Stimulated activated CD8-positive, alpha-beta memory T cell treated with anti-CD3 and anti-CD28 coated beads, Interleukin-15, amount 100 ng/mL, for 24 hours (primary cell): ENCODE data around the gene PIAS1.
"Not testable (repeated sequence)": the region's sequence is repeated elsewhere in the genome, so short reads cannot be mapped to it uniquely, and the experiment has no call there.

Source experiments
- DNase-seq: peaks from one replicate; pipeline ENCODE4 v3.0.0-alpha.2; 2020; ENCODE audit warnings: low read depth

Gene PIAS1

DNA sequence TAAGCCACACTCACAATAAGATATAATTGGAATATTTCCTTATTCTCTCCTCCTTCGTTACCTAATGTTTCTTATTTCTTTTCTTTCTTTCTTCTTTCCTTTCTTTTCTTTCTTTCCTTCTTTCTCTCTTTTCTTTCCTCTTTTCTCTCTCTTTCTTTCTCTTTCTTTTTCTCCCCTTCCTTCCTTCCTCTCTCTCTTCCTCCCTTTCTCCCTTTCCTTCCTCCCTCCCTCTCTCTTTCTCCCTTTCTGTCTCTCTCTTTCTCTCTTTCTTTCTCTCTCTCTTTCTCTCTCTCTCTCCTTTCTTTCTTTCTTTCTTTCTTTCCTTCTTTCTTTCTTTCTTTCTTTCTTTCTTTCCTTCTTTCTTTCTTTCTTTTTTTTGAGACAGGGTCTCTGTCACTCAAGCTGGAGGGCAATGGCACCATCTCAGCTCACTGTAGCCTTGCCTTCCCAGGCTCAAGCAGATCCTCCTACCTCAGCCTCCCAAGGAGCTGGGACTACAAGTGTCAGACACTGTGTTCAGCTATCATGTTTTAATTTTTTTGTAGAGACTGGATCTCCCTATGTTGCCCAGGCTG lies 19.3 kb upstream of the PIAS1 start:
- DNase-seq, result no peak

DNA sequence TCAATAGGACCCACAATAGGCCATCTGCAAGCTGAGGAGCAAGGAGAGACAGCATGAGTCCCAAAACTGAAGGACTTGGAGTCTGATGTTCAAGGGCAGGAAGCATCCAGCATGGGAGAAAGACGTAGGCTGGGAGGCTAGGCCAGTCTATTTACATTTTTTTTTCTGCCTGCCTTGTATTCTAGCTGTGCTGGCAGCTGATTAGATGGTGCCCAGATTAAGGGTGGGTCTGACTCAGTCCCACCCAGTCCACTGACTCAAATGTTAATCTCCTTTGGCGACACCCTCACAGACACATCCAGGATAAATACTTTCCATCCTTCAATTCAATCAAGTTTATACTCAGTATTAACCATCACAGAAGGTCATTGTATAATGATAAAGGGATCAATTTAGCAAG lies 15.9 kb upstream of the PIAS1 start:
- no peak for DNase-seq

- no peak for DNase-seq
Measured at GRCh38 chr15:68040144-68040543, 14.0 kb upstream of the PIAS1 start.

GRCh38 chr15:68042156-68042854 lies 11.8 kb upstream of the PIAS1 start:
- no peak for DNase-seq

- DNase-seq, result no peak
Measured at GRCh38 chr15:68042855-68043222, 11.3 kb upstream of the PIAS1 start.

- DNase-seq, result no peak
Measured at GRCh38 chr15:68045289-68046265, 8.5 kb upstream of the PIAS1 start.

GRCh38 chr15:68047826-68048225 lies 6.3 kb upstream of the PIAS1 start:
- no peak for DNase-seq

DNA sequence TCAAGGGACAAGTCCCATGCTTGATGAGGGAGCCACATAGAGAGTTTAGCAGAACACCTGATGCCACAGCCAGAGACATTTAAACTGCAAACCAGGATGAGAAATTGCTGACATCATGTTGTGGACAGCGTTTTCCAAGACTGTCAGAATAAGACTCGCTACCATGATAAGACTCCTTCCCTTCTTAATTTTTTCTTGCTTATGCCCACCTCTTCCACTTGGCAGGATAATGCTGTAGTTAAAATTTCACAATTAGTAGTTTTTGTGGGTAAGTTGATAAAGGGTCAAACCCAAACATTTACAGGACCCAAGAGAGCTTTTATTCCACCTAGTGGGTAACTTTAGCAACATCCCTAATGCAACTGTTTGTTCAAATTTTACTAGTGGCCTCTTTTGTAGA lies 3.0 kb upstream of the PIAS1 start:
- DNase-seq, result no peak

GRCh38 chr15:68051907-68052306 lies 2.2 kb upstream of the PIAS1 start:
- no peak for DNase-seq

- no peak for DNase-seq
Measured at GRCh38 chr15:68052431-68052830, 1.7 kb upstream of the PIAS1 start.

DNA sequence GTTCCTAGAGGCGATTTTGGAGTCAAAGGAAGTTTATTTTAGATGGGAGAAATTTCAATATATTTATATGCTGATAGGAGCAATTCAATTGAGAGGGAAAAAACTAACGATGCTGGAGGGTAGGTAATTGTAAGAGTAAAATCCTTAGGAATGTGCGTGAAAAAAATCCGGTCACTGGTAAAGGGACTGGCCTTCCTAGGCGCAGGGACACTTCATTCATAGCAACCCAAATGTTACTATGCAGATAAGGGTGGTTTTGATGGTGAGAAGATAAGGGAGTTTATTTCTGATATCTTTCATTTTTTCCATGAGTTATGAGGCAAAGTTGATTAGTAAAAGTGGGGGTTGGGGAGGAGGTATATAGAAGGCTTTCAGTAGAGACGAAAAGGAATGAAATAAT lies 1.1 kb upstream of the PIAS1 start:
- DNase-seq, result no peak

GRCh38 chr15:68054628-68055223 lies 611 bp downstream of the PIAS1 start:
- peak; percentile 12 for DNase-seq

DNA sequence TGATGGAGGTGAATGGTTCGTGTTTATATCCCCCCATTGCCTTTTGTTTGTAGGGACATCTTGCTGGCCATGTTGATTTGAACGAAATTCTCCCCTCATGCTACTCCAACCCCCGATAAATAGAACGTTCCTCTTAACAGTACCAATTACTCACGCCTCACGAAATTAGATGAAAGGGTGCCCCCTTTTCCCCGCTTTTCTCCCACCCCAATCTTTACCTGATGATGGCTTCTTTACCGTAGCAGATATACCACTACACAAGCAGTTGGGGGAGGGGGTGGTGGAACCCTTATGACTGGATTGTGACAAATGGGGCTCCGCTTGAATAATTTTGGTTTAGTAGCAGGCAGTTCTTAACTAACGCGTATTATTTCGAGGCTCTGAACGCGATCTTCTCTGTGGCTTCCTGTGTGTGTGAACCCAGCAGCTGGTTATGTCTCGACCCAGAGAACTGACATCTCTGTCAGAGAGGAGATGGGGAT lies 1.1 kb downstream of the PIAS1 start:
- DNase-seq, result peak; percentile 7

DNA sequence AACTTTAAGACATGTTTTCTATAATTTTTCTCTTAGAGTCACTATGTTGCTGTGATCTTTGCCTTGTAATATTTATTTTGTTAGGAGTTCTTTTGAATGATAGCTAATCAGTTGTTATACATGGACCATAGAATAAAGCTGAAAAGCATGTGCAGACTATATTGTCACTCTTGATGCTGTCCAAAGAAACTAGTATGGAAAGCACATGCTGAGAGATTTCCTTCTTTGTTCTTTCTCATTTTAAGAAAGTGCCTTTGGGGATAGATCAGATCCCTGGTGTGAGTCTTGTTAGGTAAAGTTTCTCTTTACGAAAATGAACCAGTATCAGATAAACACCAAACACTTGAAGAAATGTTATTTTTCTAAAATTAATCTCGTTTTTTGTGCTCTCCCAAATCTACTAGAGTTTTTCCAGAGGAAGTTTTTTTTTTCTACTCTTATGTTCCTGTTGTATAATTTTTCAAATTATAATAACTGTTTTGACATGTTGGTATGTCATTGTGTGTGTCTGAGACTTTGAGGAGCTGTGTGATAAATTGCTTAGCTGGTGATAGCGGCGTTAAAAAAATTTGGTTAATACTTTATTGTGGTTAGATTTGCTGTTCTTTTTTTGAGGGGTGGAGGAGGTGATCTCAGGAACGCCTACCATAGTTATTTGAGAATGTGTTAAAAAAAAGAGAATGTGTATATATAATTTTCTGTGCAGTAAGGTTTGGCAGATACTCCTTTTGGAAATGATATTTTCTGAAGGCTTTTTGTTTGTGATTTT lies 2.2 kb downstream of the PIAS1 start:
- DNase-seq, result no peak

GRCh38 chr15:68057034-68057433 lies 2.9 kb downstream of the PIAS1 start:
- DNase-seq, result no peak

DNA sequence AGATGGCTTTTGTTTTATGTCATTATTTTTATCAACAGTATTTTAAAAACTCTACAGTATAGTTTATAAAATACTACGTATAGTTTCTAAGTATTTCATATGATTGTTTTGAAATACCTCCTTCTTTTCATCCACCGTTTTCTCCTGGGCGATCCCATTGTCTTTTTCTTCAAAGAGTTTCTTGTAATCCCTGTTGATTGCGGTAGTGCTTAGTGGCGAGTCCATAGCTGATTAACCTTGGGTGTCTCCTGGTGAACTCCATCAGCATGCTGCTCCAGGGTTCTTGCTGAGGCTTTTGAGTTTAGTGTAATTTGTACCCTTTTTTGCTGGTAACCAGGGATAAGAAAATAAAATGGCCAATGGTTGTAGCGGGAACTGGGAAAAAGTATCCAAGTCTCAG lies 3.6 kb downstream of the PIAS1 start:
- DNase-seq, result no peak

GRCh38 chr15:68058970-68059369 lies 4.9 kb downstream of the PIAS1 start:
- not testable (repeated sequence) for DNase-seq

DNA sequence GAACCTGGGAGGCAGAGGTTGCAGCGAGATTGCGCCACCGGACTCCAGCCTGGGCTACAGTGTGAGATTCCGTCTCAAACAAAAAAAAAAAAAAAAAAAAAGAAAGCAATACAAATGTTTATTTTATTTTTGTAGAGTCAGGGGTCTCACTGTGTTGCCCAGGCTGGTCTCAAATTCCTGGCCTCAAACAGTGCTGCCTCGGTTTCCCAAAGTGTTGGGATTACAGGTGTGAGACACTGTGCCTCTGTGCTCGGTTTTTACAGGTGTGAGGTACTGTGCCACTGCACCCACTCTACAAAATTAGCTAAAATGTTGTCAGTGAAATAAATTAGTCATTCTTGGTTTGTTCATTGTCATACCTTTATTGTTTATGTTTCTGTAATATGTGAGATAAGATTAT lies 5.5 kb downstream of the PIAS1 start:
- no peak for DNase-seq

DNA sequence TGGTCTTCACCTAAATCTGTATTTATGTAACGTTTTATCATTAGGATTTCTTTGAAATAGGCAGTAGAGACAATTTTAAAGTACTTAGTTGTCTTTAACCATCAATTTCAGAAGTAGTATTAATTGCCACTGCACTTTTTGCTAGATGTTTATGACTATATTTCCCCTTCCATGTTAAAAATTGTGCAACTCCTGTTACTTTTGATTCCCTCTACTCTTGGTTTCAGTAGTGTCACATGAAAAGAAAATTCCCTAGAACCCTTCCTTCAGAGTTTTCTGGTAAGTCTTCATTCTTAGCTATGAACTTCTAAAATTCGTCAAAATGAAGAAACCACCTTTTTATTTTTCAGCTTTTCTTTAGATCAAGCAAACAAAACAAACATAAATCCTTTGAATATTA lies 7.1 kb downstream of the PIAS1 start:
- DNase-seq, result no peak

DNA sequence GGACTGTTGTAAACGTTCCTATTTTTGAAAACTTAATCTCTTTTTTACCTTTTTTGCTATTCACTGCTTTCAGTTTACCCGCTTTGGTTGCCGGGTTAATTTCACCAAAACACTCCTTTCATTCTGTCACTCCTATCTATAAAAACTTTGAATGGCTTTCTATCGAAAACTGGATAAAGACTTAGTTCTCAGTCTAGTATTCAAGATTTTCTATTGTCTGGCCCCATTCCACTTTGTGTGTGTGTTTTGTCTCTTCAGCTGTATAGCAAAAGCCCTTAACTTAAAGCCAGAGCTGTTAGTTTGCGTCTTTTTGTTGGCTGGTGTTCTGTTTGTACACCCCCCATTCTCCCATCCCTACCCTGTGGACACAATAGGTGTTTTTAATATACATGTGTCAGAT lies 7.5 kb downstream of the PIAS1 start:
- DNase-seq, result no peak

DNA sequence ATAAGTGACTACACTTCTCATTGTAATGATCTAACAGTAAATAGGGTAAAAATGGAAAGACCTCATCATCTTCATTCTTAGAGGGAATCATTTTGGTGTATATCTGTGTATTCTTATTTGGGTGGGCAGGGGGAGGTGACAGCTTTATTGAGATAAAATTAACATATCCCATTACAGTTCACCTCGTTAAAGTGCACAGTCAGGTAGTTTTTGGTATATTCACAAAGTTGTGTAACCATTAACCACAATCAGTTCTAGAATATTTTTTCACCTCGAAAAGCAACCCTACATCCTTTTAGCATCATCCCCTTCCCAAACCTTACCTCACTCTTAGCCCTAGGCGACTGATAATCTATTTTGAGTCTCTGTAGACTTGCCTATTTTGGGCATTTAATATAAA lies 8.1 kb downstream of the PIAS1 start:
- DNase-seq, result no peak
